ENCODE data around the gene PDCD4. TPM values are rescaled to one million over a fixed set of nuclear protein-coding genes. Genes with fewer than 3 reads are reported as not detected.

The PDCD4 gene
- total and polyA plus RNA-seq, 9 of the 15 experiments (the other 6 are each of a cell fraction or from before 2014, with no cell fraction given): 12.9 to 44.1 (median 33.7) TPM

DNA sequence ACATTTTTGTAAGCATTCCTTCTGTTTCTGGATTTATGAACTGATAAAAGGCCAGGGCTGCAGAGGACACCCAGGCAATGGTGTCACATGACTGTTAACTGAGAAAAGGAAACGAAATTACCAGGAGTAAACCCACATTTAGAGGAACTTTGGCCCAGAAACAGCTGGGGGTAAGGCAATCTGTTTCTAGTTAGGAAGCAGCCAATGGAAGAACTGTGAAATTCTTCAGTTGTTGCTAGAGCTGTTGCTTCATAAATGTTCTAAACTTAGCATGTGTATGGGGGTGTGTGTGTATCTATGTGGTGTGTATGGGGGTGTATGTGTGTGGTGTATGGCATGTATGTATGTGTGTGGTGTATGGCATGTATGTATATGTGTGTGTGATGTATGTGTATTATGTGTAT, 11.8 kb upstream of the PDCD4 start:
- BruUV-seq (replicated peaks): no TSS peak
- peak overlapping the region; percentile 60 for H2AFZ ChIP-seq (ENCODE audit: low read depth, low read length)
- no peak overlapping the region for H3K4me2 ChIP-seq (ENCODE audit: insufficient read depth, low read length)
- 0 out of 2 replicates have a peak, but pooled peaks cover 4% of the 10 kb centered on the region for H3K9me3 ChIP-seq (replicated peaks; ENCODE audit: control insufficient read depth, insufficient read depth, low read depth, low read length)
- no peaks in the 10 kb centered on the region for H4K20me1 ChIP-seq (replicated peaks; ENCODE audit: control insufficient read depth, insufficient read depth, low read length)
- H3K4me1 ChIP-seq (replicated peaks in 1 of 2; ENCODE audit: control insufficient read depth in 2 of 2, insufficient read depth in 2 of 2, low read length in 2 of 2): peaks cover 26 to 56% of the 10 kb centered on the region in 2 experiments
- H3K9me1 ChIP-seq (ENCODE audit: control insufficient read depth, insufficient read depth, low read length): no peaks in the 10 kb centered on the region
- no peaks in the 10 kb centered on the region for H3K79me2 ChIP-seq (ENCODE audit: control insufficient read depth, insufficient read depth, low read length)
- no peak overlapping the region for H3K4me3 ChIP-seq
- ATAC-seq: no peak; the same call in 2 of the 3 replicates
- peak in 1 of 4 experiments; percentile 35 for DNase-seq (ENCODE audit: extremely low read depth in 1 of 4, low spot score in 3 of 4)
- H3K36me3 ChIP-seq (ENCODE audit: control insufficient read depth, insufficient read depth, low read length): no peaks in the 10 kb centered on the region
- H3K27ac ChIP-seq (ENCODE audit: extremely low read depth, low read depth, low read length): no peak overlapping the region; the same call in 2 of the 3 replicates
- ChIA-PET CTCF (ENCODE audit: low intra/inter-chr PET ratio) (no interaction called here), POLR2A (no interaction called here)
- in situ Hi-C loops (cut with MboI) (no loop called here), intact Hi-C loops (cut with micrococcal nuclease) (no loop called here)
- no peak overlapping the region for H3K9ac ChIP-seq (ENCODE audit: insufficient read depth in 1 of 2, low read depth in 2 of 2, low read length in 2 of 2)
- FAIRE-seq: peak; percentile 57
- 13% methylated on average over 1 of the region's 1 CpG for WGBS (ENCODE audit: insufficient coverage, low coverage, missing lambda C conversion rate)
- H3K27me3 ChIP-seq (ENCODE audit: control insufficient read depth in 2 of 2, insufficient read depth in 2 of 2, low read length in 2 of 2): no peaks in the 10 kb centered on the region
- TF ChIP-seq ELF4 (CRISPR knock-in tag; IDR thresholded peaks at IDR 0.05): peak; percentile 31; the same call in 1 of the 2 replicates
- no peak for TF ChIP-seq MITF (IDR thresholded peaks at IDR 0.05)
- TF ChIP-seq RAD51 (IDR thresholded peaks at IDR 0.05; ENCODE audit: borderline replicate concordance, low read depth): peak; percentile 57
- peak; percentile 77 for TF ChIP-seq HMBOX1 (IDR thresholded peaks at IDR 0.05)
- peak; percentile 81; the same call in 1 of the 2 replicates for TF ChIP-seq TOE1 (IDR thresholded peaks at IDR 0.05; ENCODE audit: borderline replicate concordance)
- TF ChIP-seq TOE1 (CRISPR knock-in tag; IDR thresholded peaks at IDR 0.05; ENCODE audit: borderline replicate concordance, low read depth): no peak
- TF ChIP-seq MYBL2 (IDR thresholded peaks at IDR 0.05; ENCODE audit: low read depth): no peak
- no peak for TF ChIP-seq MYBL2 (CRISPR knock-in tag; IDR thresholded peaks at IDR 0.05; ENCODE audit: borderline replicate concordance)
- TF ChIP-seq, protein P1, sequence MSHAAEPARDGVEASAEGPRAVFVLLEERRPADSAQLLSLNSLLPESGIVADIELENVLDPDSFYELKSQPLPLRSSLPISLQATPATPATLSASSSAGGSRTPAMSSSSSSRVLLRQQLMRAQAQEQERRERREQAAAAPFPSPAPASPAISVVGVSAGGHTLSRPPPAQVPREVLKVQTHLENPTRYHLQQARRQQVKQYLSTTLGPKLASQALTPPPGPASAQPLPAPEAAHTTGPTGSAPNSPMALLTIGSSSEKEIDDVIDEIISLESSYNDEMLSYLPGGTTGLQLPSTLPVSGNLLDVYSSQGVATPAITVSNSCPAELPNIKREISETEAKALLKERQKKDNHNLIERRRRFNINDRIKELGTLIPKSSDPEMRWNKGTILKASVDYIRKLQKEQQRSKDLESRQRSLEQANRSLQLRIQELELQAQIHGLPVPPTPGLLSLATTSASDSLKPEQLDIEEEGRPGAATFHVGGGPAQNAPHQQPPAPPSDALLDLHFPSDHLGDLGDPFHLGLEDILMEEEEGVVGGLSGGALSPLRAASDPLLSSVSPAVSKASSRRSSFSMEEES (CRISPR knock-in tag; IDR thresholded peaks at IDR 0.05): peak; percentile 96
- TF ChIP-seq TCF3 (CRISPR knock-in tag; IDR thresholded peaks at IDR 0.05): no peak
- no peak for TF ChIP-seq NR2C1 (IDR thresholded peaks at IDR 0.05)
- no peak for TF ChIP-seq NR2C1 (tag; IDR thresholded peaks at IDR 0.05)
- peak; percentile 33; the same call in 1 of the 2 replicates for TF ChIP-seq CEBPB (tag; IDR thresholded peaks at IDR 0.05)
- TF ChIP-seq FOXO4 (CRISPR knock-in tag; IDR thresholded peaks at IDR 0.05): no peak
- TF ChIP-seq MAX (CRISPR knock-in tag; IDR thresholded peaks at IDR 0.05): no peak
- TF ChIP-seq NELFE (IDR thresholded peaks at IDR 0.05; ENCODE audit: insufficient read depth, insufficient read length): no peak
- TF ChIP-seq ZNF197 (CRISPR knock-in tag; IDR thresholded peaks at IDR 0.05; ENCODE audit: low read depth): 0 out of 2 replicates have a peak, but pooled peaks have one; percentile 39
- 0 out of 4 replicates have a peak, but pooled peaks of 1 of the 2 experiments have one; percentile 33 for TF ChIP-seq TEAD1 (CRISPR knock-in tag; IDR thresholded peaks at IDR 0.05)
